Breast epithelium (tissue), 4 donors: ENCODE results near the gene TUBD1. TPM values are rescaled to one million over a fixed set of nuclear protein-coding genes. Genes with fewer than 3 reads are reported as not detected.

Experiments
- DNase-seq, 2 donors: peaks; one replicate each; pipeline ENCODE4 v3.0.0-alpha.2; 2019; ENCODE audit warnings: low spot score in 2 of 2
- H3K27ac ChIP-seq, 2 donors: fragments of 200-600 bp; sonication (generic) in 1 of 2; one replicate each; pipeline ENCODE4 v1.5.1; 2016 to 2019; ENCODE audit warnings: mild to moderate bottlenecking in 1 of 2
- H3K27me3 ChIP-seq, 2 donors: fragments of 200-600 bp; sonication (generic) in 1 of 2; one replicate each; pipeline versions ENCODE4 v1.5.1 to v1.6.0; 2017 to 2019; ENCODE audit warnings: control low read depth in 1 of 2, mild to moderate bottlenecking in 1 of 2
- H3K36me3 ChIP-seq: fragments of 200-600 bp; one replicate; pipeline ENCODE4 v1.5.1; 2019
- H3K4me1 ChIP-seq, 2 donors: fragments of 200-600 bp; sonication (generic); one replicate each; pipeline ENCODE4 v1.5.1; 2016 to 2019; ENCODE audit warnings: control low read depth in 1 of 2
- H3K4me3 ChIP-seq, 3 donors: fragments of 200-600 bp; sonication (generic); 1 replicate in 2 of 3; 2 replicates in 1 of 3; pipeline ENCODE4 v1.5.1; 2016 to 2019; ENCODE audit warnings: mild to moderate bottlenecking in 3 of 3, moderate library complexity in 2 of 3
- H3K9me3 ChIP-seq, 2 donors: fragments of 200-600 bp; sonication (generic) in 1 of 2; one replicate each; pipeline ENCODE4 v1.5.1; 2016 to 2019; ENCODE audit warnings: control low read depth in 1 of 2
- POLR2A ChIP-seq: fragments of 450-650 bp; IDR thresholded peaks from one replicate; pipeline ENCODE4 v1.6.1; 2016; ENCODE audit warnings: antibody characterized with exemption, mild to moderate bottlenecking, moderate library complexity
- POLR2AphosphoS5 ChIP-seq, 3 donors: sonication (generic); formaldehyde crosslinking; IDR thresholded peaks; one replicate each; pipeline ENCODE4 v1.6.1; 2017; ENCODE audit warnings: antibody characterized with exemption in 3 of 3
- intact Hi-C: fragments of 100-400 bp; cut with DNase I; formaldehyde crosslinking; loops from one replicate; pipeline ENCODE4 v1.15.1; 2023; ENCODE audit warnings: low total_unique reads
- total RNA-seq, 3 donors: library from RNA; depleted of rRNA; stranded (reverse); fragments of >200 nt; gene quantifications; one replicate each; pipeline ENCODE4 v1.1.0, GENCODE V29; 2016
- TF ChIP-seq, protein P1 (sequence below), 3 donors: fragments of 450-650 bp; IDR thresholded peaks; one replicate each; pipeline ENCODE4 v1.5.1; 2016 to 2017; ENCODE audit warnings: antibody characterized with exemption in 3 of 3, mild to moderate bottlenecking in 3 of 3, moderate library complexity in 3 of 3

Gene TUBD1
- total RNA-seq, 3 donors from 2014 or later, result 6.6 to 25.0 (median 19.7) TPM

DNA sequence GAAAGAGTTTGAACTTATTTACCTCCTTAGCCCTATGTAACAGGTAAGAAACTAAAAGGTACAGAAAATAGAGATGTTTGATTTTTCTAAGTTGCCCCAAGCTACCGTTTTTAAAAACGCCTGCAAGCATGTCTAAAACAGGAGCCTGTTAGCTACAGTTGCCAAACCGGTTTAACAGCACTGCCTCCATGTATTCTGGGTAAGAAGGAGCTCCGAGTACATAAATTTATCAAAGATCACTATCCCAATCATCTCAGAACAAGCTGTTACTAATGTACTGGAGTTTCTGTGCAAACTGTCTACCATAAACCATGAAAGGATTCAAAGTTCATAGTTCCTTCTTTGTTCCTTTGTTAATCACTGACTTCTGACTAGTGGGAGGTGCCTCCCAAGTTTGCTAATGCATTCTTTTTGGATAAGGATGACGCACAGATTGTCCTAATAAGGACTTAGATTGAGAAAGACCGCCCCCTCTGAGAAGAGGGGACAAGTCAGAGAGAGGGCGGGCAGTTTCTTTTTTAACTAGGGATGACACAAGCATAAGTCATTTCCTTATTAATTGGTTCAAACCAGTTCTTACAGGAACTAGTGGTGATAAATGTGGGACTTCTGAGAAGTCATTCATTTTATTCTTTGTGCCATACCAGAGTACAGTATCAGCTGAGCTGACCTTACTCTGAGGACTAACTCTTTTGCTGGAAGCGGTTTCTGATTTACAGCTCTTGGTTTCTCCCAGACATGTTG lies 55.3 kb downstream of the TUBD1 start:
- peak; percentile 94 for TF ChIP-seq POLR2A
- TF ChIP-seq, protein P1, sequence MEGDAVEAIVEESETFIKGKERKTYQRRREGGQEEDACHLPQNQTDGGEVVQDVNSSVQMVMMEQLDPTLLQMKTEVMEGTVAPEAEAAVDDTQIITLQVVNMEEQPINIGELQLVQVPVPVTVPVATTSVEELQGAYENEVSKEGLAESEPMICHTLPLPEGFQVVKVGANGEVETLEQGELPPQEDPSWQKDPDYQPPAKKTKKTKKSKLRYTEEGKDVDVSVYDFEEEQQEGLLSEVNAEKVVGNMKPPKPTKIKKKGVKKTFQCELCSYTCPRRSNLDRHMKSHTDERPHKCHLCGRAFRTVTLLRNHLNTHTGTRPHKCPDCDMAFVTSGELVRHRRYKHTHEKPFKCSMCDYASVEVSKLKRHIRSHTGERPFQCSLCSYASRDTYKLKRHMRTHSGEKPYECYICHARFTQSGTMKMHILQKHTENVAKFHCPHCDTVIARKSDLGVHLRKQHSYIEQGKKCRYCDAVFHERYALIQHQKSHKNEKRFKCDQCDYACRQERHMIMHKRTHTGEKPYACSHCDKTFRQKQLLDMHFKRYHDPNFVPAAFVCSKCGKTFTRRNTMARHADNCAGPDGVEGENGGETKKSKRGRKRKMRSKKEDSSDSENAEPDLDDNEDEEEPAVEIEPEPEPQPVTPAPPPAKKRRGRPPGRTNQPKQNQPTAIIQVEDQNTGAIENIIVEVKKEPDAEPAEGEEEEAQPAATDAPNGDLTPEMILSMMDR (IDR thresholded peaks at IDR 0.05), result no peak
- TF ChIP-seq POLR2AphosphoS5 (IDR thresholded peaks at IDR 0.05), result peak in 2 of 3 donors; percentile 85 to 89
- no peaks in the 10 kb centered on the region for H3K27me3 ChIP-seq
- no peaks in the 10 kb centered on the region for H3K9me3 ChIP-seq
- peak; percentile 65 to 88 for DNase-seq
- H3K4me1 ChIP-seq, result peaks cover 0 to 9% of the 10 kb centered on the region in 2 donors
- peak overlapping the region; percentile 98 for H3K27ac ChIP-seq
- H3K36me3 ChIP-seq, result no peaks in the 10 kb centered on the region
- H3K4me3 ChIP-seq, result peak overlapping the region; percentile 63 to 87 (median 71)
- intact Hi-C loops, result no loop called here

DNA sequence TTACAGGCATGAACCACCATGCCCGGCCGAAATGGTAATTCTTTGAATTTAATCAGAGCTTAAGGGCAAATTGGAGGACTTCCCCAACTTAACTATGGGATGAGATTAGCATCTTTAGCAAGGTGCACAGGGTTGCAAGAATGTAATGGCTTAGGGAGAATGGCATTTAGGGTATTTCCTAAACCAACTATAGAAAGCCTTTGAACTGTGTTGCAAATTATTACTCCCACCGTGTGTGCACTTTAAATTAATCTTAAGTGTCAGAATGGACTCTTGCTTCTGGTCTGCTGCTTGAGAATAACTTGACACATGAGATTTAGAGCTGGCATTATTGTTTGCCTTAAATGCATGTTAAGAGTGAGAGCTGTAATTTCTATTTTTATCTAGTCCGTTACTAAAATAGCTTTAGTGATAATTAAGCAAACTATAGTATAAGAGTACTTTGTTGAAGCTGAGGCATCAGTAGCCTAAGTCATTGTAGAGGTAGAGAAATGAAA lies 59.8 kb downstream of the TUBD1 start:
- no peak overlapping the region for H3K4me3 ChIP-seq
- no peak overlapping the region for H3K27ac ChIP-seq
- intact Hi-C loops, result no loop called here
- H3K27me3 ChIP-seq, result no peaks in the 10 kb centered on the region
- H3K36me3 ChIP-seq, result no peaks in the 10 kb centered on the region
- TF ChIP-seq POLR2AphosphoS5 (IDR thresholded peaks at IDR 0.05) (no peak), POLR2A (no peak)
- TF ChIP-seq, protein P1 (IDR thresholded peaks at IDR 0.05), result no peak
- peaks cover 0 to 14% of the 10 kb centered on the region in 2 donors for H3K4me1 ChIP-seq
- H3K9me3 ChIP-seq, result no peaks in the 10 kb centered on the region
- no peak for DNase-seq

DNA sequence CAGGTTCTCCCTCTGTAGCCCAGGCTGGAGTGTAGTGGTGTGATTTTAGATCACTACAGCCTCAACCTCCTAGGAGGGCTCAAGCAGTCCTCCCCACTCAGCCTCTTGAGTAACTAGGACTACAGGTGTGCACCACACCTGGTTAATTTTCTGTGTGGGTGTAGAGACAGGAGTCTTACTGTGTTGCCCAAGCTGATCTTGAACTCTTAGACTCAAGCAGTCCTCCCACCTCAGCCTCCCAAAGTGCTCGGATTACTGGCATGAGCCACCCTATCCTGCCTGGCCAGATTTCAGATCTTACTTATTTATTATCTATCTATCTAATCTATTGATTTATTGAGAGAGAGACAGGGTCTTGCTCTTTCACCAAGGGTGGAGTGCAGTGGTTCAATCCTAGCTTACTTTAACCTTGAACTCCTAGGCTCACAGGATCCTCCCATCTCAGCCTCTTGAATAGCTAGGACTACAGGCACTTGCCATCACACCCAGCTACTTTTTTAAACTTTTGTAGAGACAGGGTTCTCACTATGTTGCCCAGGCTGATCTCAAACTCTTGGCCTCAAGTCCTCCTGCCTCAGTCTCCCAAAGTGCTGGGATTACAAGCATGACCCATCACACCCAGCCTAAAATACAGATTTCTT lies 61.8 kb downstream of the TUBD1 start:
- H3K4me1 ChIP-seq, result peaks cover 0 to 5% of the 10 kb centered on the region in 2 donors
- DNase-seq, result no peak
- intact Hi-C loops, result no loop called here

DNA sequence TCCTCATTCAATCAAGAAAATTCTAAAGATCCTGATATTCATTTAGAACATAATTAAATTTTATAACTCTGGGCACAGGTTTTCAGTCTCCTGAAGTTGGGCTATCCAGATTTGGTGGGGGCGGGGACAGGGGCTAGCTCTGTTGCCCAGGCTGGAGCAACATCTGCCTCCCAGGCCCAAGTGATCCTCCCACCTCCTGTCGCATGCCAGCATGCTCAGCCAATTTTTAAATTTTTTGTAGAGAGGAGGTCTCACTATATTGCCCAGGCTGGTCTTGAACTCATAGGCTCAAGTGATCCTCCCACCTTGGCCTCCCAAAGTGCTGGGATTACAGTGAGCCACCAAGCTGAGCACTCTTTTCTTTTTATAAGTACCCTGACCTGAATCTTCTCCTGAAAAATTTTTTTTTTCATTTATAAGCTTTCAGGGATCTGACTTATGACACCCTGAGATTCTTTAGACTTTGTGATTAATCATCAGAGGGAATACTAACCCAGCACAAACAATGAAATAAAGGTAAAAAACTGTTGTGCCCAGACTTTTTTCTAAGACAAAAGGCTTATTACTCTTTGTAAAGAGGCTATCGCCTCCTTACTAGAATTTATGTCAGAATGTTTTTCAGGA lies 62.6 kb downstream of the TUBD1 start:
- Histone ChIP-seq H3K27ac (peak overlapping the region; percentile 78 to 80), H3K36me3 (no peaks in the 10 kb centered on the region), H3K9me3 (no peaks in the 10 kb centered on the region), H3K27me3 (no peaks in the 10 kb centered on the region), H3K4me3 (no peak overlapping the region), H3K4me1 (peaks cover 0 to 5% of the 10 kb centered on the region in 2 donors)
- no peak for DNase-seq
- intact Hi-C loops, result no loop called here
- TF ChIP-seq POLR2AphosphoS5 (IDR thresholded peaks at IDR 0.05) (no peak), POLR2A (no peak)
- TF ChIP-seq, protein P1 (IDR thresholded peaks at IDR 0.05), result no peak

More for the DNA sequence above, 61.8 kb downstream of the TUBD1 start:
- no peak overlapping the region for H3K4me3 ChIP-seq
- H3K27me3 ChIP-seq, result no peaks in the 10 kb centered on the region
- TF ChIP-seq, protein P1 (IDR thresholded peaks at IDR 0.05), result no peak
- TF ChIP-seq POLR2A (no peak), POLR2AphosphoS5 (IDR thresholded peaks at IDR 0.05) (no peak)
- no peaks in the 10 kb centered on the region for H3K36me3 ChIP-seq
- H3K9me3 ChIP-seq, result no peaks in the 10 kb centered on the region
- peak overlapping the region; percentile 57 to 80 for H3K27ac ChIP-seq
